ENCODE data around the gene UPB1.

GRCh38 chr22:24523873-24524272 lies 28.7 kb downstream of the UPB1 start:
- TF ChIP-seq, protein P1, sequence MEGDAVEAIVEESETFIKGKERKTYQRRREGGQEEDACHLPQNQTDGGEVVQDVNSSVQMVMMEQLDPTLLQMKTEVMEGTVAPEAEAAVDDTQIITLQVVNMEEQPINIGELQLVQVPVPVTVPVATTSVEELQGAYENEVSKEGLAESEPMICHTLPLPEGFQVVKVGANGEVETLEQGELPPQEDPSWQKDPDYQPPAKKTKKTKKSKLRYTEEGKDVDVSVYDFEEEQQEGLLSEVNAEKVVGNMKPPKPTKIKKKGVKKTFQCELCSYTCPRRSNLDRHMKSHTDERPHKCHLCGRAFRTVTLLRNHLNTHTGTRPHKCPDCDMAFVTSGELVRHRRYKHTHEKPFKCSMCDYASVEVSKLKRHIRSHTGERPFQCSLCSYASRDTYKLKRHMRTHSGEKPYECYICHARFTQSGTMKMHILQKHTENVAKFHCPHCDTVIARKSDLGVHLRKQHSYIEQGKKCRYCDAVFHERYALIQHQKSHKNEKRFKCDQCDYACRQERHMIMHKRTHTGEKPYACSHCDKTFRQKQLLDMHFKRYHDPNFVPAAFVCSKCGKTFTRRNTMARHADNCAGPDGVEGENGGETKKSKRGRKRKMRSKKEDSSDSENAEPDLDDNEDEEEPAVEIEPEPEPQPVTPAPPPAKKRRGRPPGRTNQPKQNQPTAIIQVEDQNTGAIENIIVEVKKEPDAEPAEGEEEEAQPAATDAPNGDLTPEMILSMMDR (IDR thresholded peaks at IDR 0.05) = no peak
- TF ChIP-seq POLR2A (IDR thresholded peaks at IDR 0.05) = no peak
